Body of pancreas (tissue), 4 donors: ENCODE measurements around the gene SFXN5.

ENCODE experiments used
- POLR2A ChIP-seq, 3 donors: fragments of 450-650 bp; IDR thresholded peaks; one replicate each; pipeline ENCODE4 v1.6.1; 2016; ENCODE audit warnings: antibody characterized with exemption in 3 of 3, mild to moderate bottlenecking in 2 of 3
- TF ChIP-seq, protein P1 (sequence below), 7 experiments: fragments of 450-650 bp in 4 of 7; fragments of 200-600 bp in 3 of 7; sonication (generic) in 3 of 7; IDR thresholded peaks; one replicate each; pipeline ENCODE4 v1.5.1; 2016 to 2019; ENCODE audit warnings: antibody characterized with exemption in 7 of 7

DNA sequence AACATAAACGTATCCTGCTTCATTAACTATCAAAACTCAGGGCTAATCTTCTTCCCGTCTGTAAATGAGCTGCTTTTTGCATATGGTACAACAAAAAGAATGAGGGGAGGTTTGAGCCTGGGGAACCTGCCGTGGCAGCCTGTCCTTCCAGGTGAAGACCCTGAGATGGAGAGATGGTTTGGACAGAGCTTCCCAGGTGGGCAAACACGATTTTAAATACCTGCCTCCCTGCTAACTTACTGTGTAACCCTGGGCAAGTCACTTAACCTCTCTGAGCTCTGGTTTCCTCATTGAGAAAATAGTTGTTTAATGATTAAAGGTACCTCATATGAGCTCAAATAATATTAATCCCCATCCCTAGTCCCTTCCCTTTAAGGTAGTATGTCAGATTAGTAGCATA is 145.1 kb downstream of the SFXN5 start:
- TF ChIP-seq, protein P1, sequence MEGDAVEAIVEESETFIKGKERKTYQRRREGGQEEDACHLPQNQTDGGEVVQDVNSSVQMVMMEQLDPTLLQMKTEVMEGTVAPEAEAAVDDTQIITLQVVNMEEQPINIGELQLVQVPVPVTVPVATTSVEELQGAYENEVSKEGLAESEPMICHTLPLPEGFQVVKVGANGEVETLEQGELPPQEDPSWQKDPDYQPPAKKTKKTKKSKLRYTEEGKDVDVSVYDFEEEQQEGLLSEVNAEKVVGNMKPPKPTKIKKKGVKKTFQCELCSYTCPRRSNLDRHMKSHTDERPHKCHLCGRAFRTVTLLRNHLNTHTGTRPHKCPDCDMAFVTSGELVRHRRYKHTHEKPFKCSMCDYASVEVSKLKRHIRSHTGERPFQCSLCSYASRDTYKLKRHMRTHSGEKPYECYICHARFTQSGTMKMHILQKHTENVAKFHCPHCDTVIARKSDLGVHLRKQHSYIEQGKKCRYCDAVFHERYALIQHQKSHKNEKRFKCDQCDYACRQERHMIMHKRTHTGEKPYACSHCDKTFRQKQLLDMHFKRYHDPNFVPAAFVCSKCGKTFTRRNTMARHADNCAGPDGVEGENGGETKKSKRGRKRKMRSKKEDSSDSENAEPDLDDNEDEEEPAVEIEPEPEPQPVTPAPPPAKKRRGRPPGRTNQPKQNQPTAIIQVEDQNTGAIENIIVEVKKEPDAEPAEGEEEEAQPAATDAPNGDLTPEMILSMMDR (IDR thresholded peaks at IDR 0.05), result no peak
- TF ChIP-seq POLR2A (IDR thresholded peaks at IDR 0.05), result no peak
